ENCODE results near the gene CFAP44.
A peak's percentile ranks its signal among the peaks of the same experiment; 100 is the strongest.
"Not testable (repeated sequence)": the region's sequence is repeated elsewhere in the genome, so short reads cannot be mapped to it uniquely, and the experiment has no call there.

Gene CFAP44

GRCh38 chr3:113441051-113441770 is at the start of gene CFAP44:
TSS of gene CFAP44 (minus strand) at chr3:113441493. CDS start at chr3:113433664, 7,829 bp downstream.
- DNase-seq = peak in 54 of 56 donors; percentile 4 to 81 (median 57)

- no peak for DNase-seq
Measured at GRCh38 chr3:113485161-113485609, 43.9 kb upstream of the CFAP44 start.

- DNase-seq = no peak
Measured at GRCh38 chr3:113468539-113468938, 27.2 kb upstream of the CFAP44 start.

GRCh38 chr3:113461488-113461887 is 20.2 kb upstream of the CFAP44 start:
- DNase-seq = no peak

- not testable (repeated sequence) for DNase-seq
Measured at GRCh38 chr3:113458554-113458953, 17.3 kb upstream of the CFAP44 start.

- no peak for DNase-seq
Measured at GRCh38 chr3:113455446-113455845, 14.2 kb upstream of the CFAP44 start.

- DNase-seq = no peak
Measured at GRCh38 chr3:113454630-113455029, 13.3 kb upstream of the CFAP44 start.

- no peak for DNase-seq
Measured at GRCh38 chr3:113454057-113454456, 12.8 kb upstream of the CFAP44 start.

GRCh38 chr3:113450911-113451310 is 9.6 kb upstream of the CFAP44 start:
- no peak for DNase-seq

GRCh38 chr3:113439606-113440005 is 1.7 kb downstream of the CFAP44 start:
- no peak for DNase-seq

- no peak for DNase-seq
Measured at GRCh38 chr3:113438224-113438623, 3.1 kb downstream of the CFAP44 start.

- no peak for DNase-seq
Measured at GRCh38 chr3:113437411-113437810, 3.9 kb downstream of the CFAP44 start.

GRCh38 chr3:113436809-113437208 is 4.5 kb downstream of the CFAP44 start:
- no peak for DNase-seq

- DNase-seq = no peak
Measured at GRCh38 chr3:113431811-113432210, 9.5 kb downstream of the CFAP44 start.

GRCh38 chr3:113428581-113428980 is 12.7 kb downstream of the CFAP44 start:
- DNase-seq = no peak

- no peak for DNase-seq
Measured at GRCh38 chr3:113423699-113424098, 17.6 kb downstream of the CFAP44 start.

- DNase-seq = no peak
Measured at GRCh38 chr3:113421082-113421481, 20.2 kb downstream of the CFAP44 start.

- no peak for DNase-seq
Measured at GRCh38 chr3:113409676-113410075, 31.6 kb downstream of the CFAP44 start.

- DNase-seq = no peak
Measured at GRCh38 chr3:113405180-113405579, 36.1 kb downstream of the CFAP44 start.

- DNase-seq = no peak
Measured at GRCh38 chr3:113404637-113405036, 36.7 kb downstream of the CFAP44 start.

All from amygdala (tissue), 56 donors.